ENCODE data around the gene FN1.

Gene FN1

DNA sequence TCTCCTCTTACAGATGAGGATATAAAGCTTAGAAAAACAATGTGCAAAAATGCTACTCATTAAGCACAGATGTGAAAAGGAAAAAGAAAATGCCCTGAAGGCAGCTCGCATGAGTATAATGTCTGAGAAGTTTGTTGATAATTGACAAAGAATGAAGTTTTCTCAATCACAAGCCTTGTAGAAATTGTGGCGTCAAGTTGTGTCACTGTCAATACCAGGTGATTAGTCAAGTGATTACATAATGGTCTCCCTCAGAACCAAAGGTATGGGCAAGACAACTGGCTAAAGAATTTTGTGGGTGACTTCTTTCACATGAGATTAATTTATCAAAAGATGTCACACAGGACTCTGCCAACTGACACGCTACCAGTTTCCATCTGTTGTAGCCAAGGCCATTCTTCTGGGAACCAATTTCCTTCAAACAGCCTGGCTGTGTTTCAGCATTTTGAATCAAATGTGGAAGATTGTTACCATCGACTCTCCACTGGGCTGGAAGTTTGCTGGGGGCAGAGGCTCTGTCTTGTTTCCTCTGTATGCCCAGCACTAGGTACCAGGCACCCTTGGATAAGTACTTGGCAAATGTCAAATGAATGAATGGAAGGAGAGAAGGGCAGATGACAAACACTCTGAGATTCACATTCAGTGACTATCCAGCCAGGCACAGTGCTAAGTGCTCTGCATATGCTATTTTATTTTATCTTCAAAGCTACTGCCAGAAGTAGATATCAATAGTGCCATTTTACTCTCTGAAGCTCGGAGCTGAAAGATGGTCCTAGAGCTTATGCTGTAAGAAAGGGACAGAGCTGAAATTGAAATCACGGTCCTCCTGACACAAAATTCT is 5.9 kb upstream of the FN1 start:
- no peak for DNase-seq (ENCODE audit: low read depth)

DNA sequence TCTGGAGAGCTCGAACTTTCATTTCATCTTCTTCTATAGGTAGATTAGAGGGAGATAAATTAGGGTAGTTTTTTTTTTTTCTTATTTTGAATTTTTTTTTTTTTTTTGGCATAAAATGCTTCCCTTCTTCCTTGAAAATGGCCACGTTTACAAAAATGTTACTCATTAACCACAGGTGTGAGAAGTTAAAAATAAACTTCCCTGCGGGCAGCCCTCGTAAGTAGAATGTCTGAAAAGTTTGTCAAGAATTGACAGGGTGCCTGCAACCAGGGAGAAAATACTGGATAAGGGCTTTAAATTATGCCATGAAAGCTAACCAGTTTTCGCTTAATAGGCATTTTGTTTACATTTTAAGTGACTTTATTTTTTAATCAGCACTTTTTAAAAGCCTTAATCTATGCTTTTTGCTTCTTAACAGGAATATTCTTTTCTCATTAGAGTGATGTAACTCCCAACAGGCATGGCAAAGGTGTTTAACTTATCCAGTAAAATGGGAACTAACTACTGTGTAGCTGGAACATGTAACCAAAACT is 4.2 kb upstream of the FN1 start:
- DNase-seq (ENCODE audit: low read depth) = no peak

DNA sequence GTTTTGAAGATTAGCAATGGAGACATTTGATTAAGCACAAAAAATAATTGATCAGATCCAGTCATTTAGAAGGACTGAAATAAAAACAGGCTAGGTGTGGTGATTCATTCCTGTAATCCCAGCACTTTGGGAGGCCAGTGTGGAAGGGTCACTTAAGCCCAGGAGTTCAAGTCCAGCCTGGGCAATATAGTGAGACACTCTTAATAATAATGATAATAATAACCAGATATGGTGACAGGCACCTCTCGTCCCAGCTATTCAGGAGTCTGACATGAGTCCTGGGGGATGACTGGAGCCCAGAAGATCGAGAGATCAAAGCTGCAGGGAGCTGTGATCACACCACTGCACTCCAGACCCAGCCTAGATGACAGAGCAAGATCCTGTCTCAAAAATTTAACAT is 3.5 kb upstream of the FN1 start:
- DNase-seq (ENCODE audit: low read depth) = no peak

- no peak for DNase-seq (ENCODE audit: low read depth)
Observed at GRCh38 chr2:215437614-215438013, 1.7 kb upstream of the FN1 start.

- no peak for DNase-seq (ENCODE audit: low read depth)
Observed at GRCh38 chr2:215436705-215437565, 1.1 kb upstream of the FN1 start.

DNA sequence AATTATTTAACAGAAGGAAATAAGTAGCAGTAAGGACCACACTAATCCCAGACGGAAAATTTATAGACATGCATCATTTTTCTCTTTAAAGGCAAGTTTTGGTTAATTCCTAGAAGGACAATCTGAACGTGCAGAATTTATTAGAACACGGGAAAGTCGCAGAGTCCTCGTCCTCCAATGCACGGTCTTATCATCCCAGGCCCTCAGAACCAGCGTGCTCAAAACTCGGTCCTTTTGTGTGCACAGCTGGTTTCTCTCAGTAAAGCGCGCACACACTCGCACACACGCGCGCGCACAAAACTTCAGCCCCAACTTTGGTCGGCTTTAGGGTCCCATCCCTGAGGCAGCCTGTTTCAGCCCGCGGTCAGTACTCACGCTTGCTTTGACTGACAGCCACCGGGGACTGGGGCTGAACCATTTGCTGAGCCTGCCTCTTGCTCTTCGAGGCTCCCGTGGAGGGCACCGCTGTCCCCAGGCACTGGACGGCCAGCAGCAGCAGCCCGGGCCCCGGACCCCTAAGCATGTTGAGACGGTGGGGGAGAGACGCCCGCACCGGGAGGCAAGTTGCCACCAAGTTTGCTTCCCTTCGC is 493 bp downstream of the FN1 start:
- DNase-seq (ENCODE audit: low read depth) = no peak

- no peak for DNase-seq (ENCODE audit: low read depth)
Observed at GRCh38 chr2:215434447-215435279, 1.2 kb downstream of the FN1 start.

GRCh38 chr2:215432759-215433594 is 2.9 kb downstream of the FN1 start:
- DNase-seq (ENCODE audit: low read depth) = no peak

- DNase-seq (ENCODE audit: low read depth) = no peak
Observed at GRCh38 chr2:215431778-215432758, 3.8 kb downstream of the FN1 start.

DNA sequence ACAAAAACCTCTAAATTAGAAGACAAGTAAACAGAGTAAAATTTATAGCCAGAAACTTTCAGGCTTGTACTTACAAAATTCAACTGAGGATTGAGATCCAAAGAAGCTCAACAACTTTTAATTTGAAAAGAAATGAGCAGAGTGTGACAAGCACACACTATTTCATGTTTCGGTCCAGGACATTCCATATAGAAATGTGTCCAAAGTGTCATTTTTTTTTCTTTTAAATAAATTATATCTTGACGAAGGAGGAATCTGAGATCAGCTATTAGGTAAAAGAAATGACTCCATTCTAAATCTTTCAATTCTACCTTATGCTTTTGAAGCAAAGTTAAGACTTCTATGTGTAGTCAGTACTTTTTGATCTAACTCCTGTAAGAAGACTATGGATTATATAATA is 4.6 kb downstream of the FN1 start:
- no peak for DNase-seq (ENCODE audit: low read depth)

DNA sequence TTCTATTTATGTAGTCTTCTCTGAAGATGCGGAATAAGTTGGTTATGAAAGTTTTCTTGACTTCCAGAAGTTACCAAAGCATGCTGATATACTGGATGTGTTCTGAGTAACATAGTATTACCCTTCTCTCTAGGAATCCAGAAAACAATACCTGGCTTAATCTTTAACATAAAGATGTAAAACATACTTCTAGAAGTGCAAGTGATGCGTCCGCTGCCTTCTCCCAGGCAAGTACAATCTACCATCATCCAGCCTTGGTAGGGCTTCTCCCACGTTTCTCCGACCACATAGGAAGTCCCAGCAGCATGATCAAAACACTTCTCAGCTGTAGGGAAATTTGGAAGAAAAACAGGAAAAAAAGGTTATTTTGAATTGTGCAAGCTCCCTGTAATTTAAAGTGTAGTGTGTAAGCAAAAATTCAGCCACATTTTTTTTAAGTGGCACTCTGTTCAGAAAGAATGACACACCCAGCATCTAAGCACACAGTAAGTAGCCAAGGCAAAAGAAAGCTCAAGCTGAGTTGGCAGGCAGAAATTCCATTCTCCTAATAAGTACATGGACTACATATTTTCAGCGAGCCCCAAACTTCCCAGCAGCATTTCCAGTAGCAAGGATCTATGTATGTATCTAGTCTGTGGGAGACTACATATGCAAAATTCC is 5.2 kb downstream of the FN1 start:
- no peak for DNase-seq (ENCODE audit: low read depth)

- no peak for DNase-seq (ENCODE audit: low read depth)
Observed at GRCh38 chr2:215429424-215429823, 6.4 kb downstream of the FN1 start.

DNA sequence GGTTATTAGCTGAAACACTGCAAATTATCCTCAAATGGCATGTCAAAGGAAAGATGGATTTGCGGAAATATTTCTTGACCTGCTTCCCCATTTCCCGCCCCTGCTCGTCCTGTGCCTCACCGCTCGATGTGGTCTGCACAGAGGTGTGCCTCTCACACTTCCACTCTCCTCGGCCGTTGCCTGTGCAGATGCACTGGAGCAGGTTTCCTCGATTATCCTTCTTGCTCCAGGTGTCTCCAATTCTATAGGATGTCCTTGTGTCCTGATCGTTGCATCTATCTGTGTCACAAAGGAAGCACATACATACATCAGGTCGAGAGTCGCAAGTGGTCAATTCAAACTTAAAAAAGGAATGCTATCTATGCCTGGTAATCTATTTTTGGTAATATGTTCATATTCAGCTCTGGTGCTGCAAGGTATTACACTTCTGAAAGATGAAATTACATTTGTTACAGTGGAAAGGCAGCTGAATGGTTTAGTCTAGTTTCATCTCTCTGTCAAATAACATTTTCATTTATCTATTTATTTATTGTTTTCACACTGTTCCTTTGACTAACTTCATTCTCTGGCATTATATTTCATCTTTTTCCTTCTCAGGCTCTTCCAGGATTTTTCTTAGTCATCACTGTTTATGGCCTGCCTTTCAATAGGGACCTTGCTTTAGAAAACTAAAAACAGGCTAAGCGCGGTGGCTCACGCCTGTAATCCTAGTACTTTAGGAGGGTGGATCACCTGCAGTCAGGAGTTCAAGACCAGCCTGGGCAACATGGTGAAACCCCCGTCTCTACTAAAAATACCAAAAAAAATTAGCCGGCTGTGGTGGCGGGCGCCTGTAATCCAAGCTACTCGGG is 7.6 kb downstream of the FN1 start:
- DNase-seq (ENCODE audit: low read depth) = no peak

DNA sequence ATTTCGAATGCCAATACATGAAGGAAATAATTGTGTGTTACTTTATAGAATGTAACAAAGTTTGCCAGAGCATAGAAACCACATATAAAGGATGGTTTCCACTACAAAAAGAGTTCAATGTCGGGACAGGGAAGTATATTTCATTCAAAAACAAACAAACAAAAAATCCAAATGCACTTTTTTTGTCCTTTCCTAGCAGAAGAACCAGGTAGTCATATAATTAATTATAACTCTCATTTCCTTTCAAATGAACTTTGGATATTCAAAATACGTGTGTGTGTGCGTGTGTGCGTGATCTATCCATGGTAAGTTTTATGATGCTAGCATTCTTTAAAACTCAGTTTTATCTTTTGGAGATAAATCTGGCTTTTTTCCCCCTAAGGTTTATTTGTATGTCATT is 8.3 kb downstream of the FN1 start:
- DNase-seq (ENCODE audit: low read depth) = no peak

DNA sequence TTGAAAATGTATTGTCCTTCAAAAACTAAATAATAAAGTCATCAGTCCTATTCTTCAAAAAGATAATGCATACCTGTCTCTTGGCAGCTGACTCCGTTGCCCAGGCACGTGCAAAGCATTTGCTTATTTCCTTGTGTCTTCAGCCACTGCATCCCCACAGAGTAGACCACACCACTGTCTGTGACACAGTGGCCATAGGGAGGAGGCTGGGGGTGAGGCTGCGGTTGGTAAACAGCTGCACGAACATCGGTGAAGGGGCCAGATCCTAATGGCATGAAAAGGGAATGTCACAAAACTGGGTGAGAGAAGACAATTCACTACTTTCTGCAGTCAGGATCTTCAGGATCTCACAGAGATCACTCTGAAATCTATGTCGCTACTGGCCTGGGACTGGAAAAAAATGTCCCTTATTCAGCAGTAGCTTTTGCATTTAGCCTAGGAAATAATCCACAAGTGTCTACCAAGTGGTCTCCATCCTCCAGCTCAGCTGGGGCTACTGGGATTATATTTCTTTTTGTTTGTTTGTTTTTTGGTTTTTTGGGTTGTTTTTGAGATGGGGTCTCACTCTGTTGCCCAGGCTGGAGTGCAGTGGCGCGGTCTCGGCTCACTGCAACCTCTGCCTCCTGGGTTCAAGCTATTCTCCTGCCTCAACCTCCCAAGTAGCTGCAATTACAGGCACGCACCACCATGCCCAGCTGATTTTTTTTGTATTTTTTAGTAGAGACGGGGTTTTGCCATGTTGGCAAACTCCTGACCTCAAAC is 10.7 kb downstream of the FN1 start:
- no peak for DNase-seq (ENCODE audit: low read depth)

DNA sequence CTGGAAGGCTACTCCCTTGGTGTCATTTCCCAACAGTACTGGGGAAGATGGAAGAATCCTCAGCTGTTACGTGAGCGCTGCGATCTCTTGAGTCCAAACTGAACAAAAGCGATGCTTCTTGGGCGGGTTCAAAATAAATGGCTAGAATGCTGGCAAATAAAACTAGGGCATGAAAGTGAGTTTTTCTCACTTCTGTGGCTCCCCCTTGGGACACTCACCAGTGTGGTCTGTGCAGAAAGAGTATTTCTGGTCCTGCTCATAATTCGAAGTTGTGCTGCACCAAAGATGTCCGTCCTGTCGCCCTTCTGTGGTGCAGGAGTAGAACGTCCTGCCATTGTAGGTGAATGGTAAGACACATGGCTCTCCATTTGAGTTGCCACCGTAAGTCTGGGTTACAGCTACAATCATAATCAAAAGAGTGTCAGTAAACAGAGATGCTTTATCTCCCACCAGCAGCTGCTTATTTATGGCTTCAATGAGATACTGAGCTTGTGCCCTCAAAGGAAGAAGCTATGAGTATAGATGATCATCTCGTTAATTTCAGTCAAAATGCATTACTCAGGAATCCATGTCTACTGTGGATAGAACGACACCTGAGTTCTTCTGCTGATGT is 11.8 kb downstream of the FN1 start:
- no peak for DNase-seq (ENCODE audit: low read depth)

DNA sequence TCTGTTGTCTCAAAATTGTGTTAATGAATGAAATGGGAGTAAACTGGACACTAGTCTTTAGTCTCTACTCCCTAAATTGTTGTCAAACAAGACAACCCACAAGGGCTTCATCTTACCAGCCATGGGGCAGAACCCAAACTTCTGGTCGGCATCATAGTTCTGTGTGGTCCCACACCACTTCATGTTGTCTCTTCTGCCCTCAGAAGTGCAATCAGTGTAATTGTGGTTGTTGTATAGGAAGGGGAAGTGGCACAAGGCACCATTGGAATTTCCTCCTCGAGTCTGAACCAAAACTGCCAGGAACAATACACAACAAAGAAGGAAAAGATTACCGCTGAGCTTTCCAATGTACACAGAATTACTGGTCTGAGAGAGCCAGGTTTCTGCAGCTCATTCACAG is 12.6 kb downstream of the FN1 start:
- no peak for DNase-seq (ENCODE audit: low read depth)
